Activated T-cell treated with anti-CD3 and anti-CD28 coated beads, Interleukin-2, amount 50 U/mL, for 72 hours (primary cell): ENCODE results near the gene SH3GLB2. TPM values are rescaled to one million over a fixed set of nuclear protein-coding genes. Genes with fewer than 3 reads are reported as not detected.

ENCODE experiments used
- ATAC-seq, 2 donors: fragments of 150-1000 bp; cut with Tn5 transposase; replicated peaks in 1 of 2; 2 replicates each; pipeline ENCODE4 v1.10.0; 2021; ENCODE audit warnings: moderate library complexity in 2 of 2, mild to moderate bottlenecking in 1 of 2
- DNase-seq, 2 donors: peaks; one replicate each; pipeline ENCODE4 v3.0.0; 2021 to 2022; ENCODE audit warnings: mixed read lengths in 1 of 2
- H3K27ac Mint-ChIP-seq: one replicate; pipeline ENCODE4 v1.8.0; 2022; ENCODE audit warnings: mild to moderate bottlenecking, moderate library complexity, mixed read lengths
- H3K27me3 Mint-ChIP-seq: one replicate; pipeline ENCODE4 v1.8.0; 2022; ENCODE audit warnings: low read depth, mixed read lengths
- H3K36me3 Mint-ChIP-seq, 2 donors: one replicate each; pipeline ENCODE4 v1.8.0; 2022; ENCODE audit warnings: mixed read lengths in 2 of 2, mild to moderate bottlenecking in 1 of 2; ENCODE audit not compliant: insufficient read depth in 2 of 2
- H3K4me1 Mint-ChIP-seq: one replicate; pipeline ENCODE4 v1.8.0; 2022; ENCODE audit warnings: low read depth, mixed read lengths
- H3K4me3 Mint-ChIP-seq, 2 donors: one replicate each; pipeline ENCODE4 v1.8.0; 2022; ENCODE audit warnings: mild to moderate bottlenecking in 2 of 2, mixed read lengths in 2 of 2, moderate library complexity in 2 of 2
- H3K9me3 Mint-ChIP-seq, 2 donors: one replicate each; pipeline ENCODE4 v1.8.0; 2022; ENCODE audit warnings: mixed read lengths in 2 of 2
- total RNA-seq, 2 donors: library from RNA; stranded (reverse); gene quantifications; one replicate each; pipeline ENCODE4 v1.2.3, GENCODE V29; 2022

Gene SH3GLB2
- total RNA-seq, 2 donors from 2014 or later = 41.3 to 41.8 TPM

- DNase-seq = no peak
- no peak for ATAC-seq
- H3K4me3 Mint-ChIP-seq = no peak overlapping the region
- peaks cover 23% of the 10 kb centered on the region for H3K4me1 Mint-ChIP-seq
- no peaks in the 10 kb centered on the region for H3K9me3 Mint-ChIP-seq
- H3K27me3 Mint-ChIP-seq = no peaks in the 10 kb centered on the region
- H3K36me3 Mint-ChIP-seq = peaks cover 0 to 1% of the 10 kb centered on the region in 2 donors
- H3K27ac Mint-ChIP-seq = no peak overlapping the region
Observed at GRCh38 chr9:129023036-129023907, 4.9 kb downstream of the SH3GLB2 start.

- no peak for ATAC-seq
- H3K9me3 Mint-ChIP-seq = no peaks in the 10 kb centered on the region
- peaks cover 17% of the 10 kb centered on the region for H3K4me1 Mint-ChIP-seq
- no peaks in the 10 kb centered on the region for H3K27me3 Mint-ChIP-seq
- H3K27ac Mint-ChIP-seq = no peak overlapping the region
- no peak for DNase-seq
- no peak overlapping the region for H3K4me3 Mint-ChIP-seq
- H3K36me3 Mint-ChIP-seq = peaks cover 0 to 1% of the 10 kb centered on the region in 2 donors
Observed at GRCh38 chr9:129022037-129022436, 6.1 kb downstream of the SH3GLB2 start.

- DNase-seq (no peak), ATAC-seq (no peak)
- Mint-ChIP-seq H3K27ac (no peak overlapping the region), H3K9me3 (no peaks in the 10 kb centered on the region), H3K36me3 (peaks cover 0 to 1% of the 10 kb centered on the region in 2 donors), H3K4me3 (no peak overlapping the region), H3K27me3 (no peaks in the 10 kb centered on the region), H3K4me1 (peaks cover 10% of the 10 kb centered on the region)
Observed at GRCh38 chr9:129021091-129021490, 7.0 kb downstream of the SH3GLB2 start.

- DNase-seq (no peak), ATAC-seq (no peak)
- Mint-ChIP-seq H3K4me1 (no peaks in the 10 kb centered on the region), H3K27me3 (no peaks in the 10 kb centered on the region), H3K27ac (no peak overlapping the region), H3K9me3 (no peaks in the 10 kb centered on the region), H3K36me3 (peaks cover 0 to 1% of the 10 kb centered on the region in 2 donors), H3K4me3 (no peak overlapping the region)
Observed at GRCh38 chr9:129014608-129015007, 13.5 kb downstream of the SH3GLB2 start.

GRCh38 chr9:129014124-129014523, 14.0 kb downstream of the SH3GLB2 start:
- Mint-ChIP-seq H3K4me3 (no peak overlapping the region), H3K27me3 (no peaks in the 10 kb centered on the region), H3K9me3 (no peaks in the 10 kb centered on the region), H3K36me3 (peaks cover 0 to 1% of the 10 kb centered on the region in 2 donors), H3K27ac (no peak overlapping the region), H3K4me1 (no peaks in the 10 kb centered on the region)
- ATAC-seq (no peak), DNase-seq (no peak)

GRCh38 chr9:129013674-129014073, 14.5 kb downstream of the SH3GLB2 start:
- peak in 1 of 2 donors; percentile 5 for ATAC-seq
- H3K36me3 Mint-ChIP-seq = peaks cover 0 to 1% of the 10 kb centered on the region in 2 donors
- no peaks in the 10 kb centered on the region for H3K4me1 Mint-ChIP-seq

GRCh38 chr9:129012893-129013448, 15.2 kb downstream of the SH3GLB2 start:
- Mint-ChIP-seq H3K36me3 (peaks cover 0 to 1% of the 10 kb centered on the region in 2 donors), H3K4me1 (no peaks in the 10 kb centered on the region), H3K9me3 (no peaks in the 10 kb centered on the region), H3K27me3 (no peaks in the 10 kb centered on the region), H3K27ac (no peak overlapping the region), H3K4me3 (no peak overlapping the region)
- DNase-seq (no peak), ATAC-seq (peak in 1 of 2 donors; percentile 18)

More at GRCh38 chr9:129013674-129014073, 14.5 kb downstream of the SH3GLB2 start:
- Mint-ChIP-seq H3K9me3 (no peaks in the 10 kb centered on the region), H3K4me3 (no peak overlapping the region), H3K27me3 (no peaks in the 10 kb centered on the region), H3K27ac (no peak overlapping the region)
- no peak for DNase-seq

- Mint-ChIP-seq H3K36me3 (peaks cover 0 to 1% of the 10 kb centered on the region in 2 donors), H3K4me1 (no peaks in the 10 kb centered on the region), H3K9me3 (no peaks in the 10 kb centered on the region), H3K27me3 (no peaks in the 10 kb centered on the region), H3K4me3 (no peak overlapping the region), H3K27ac (no peak overlapping the region)
- ATAC-seq (no peak), DNase-seq (no peak)
Observed at GRCh38 chr9:129012343-129012742, 15.8 kb downstream of the SH3GLB2 start.

GRCh38 chr9:129011761-129012181, 16.4 kb downstream of the SH3GLB2 start:
- no peaks in the 10 kb centered on the region for H3K9me3 Mint-ChIP-seq
- no peak for DNase-seq
- H3K4me1 Mint-ChIP-seq = no peaks in the 10 kb centered on the region
- H3K27me3 Mint-ChIP-seq = no peaks in the 10 kb centered on the region
- H3K4me3 Mint-ChIP-seq = no peak overlapping the region
- no peak overlapping the region for H3K27ac Mint-ChIP-seq
- H3K36me3 Mint-ChIP-seq = peaks cover 0 to 1% of the 10 kb centered on the region in 2 donors
- ATAC-seq = no peak

- Mint-ChIP-seq H3K9me3 (no peaks in the 10 kb centered on the region), H3K27ac (no peak overlapping the region), H3K27me3 (no peaks in the 10 kb centered on the region), H3K4me3 (no peak overlapping the region), H3K36me3 (peaks cover 0 to 4% of the 10 kb centered on the region in 2 donors), H3K4me1 (no peaks in the 10 kb centered on the region)
- ATAC-seq (no peak), DNase-seq (no peak)
Observed at GRCh38 chr9:129011170-129011569, 17.0 kb downstream of the SH3GLB2 start.

GRCh38 chr9:129010267-129010975, 17.7 kb downstream of the SH3GLB2 start:
- Mint-ChIP-seq H3K27me3 (no peaks in the 10 kb centered on the region), H3K36me3 (peaks cover 0 to 4% of the 10 kb centered on the region in 2 donors), H3K27ac (no peak overlapping the region), H3K4me1 (no peaks in the 10 kb centered on the region), H3K9me3 (no peaks in the 10 kb centered on the region), H3K4me3 (no peak overlapping the region)
- DNase-seq (no peak), ATAC-seq (no peak)

GRCh38 chr9:129009584-129010141, 18.5 kb downstream of the SH3GLB2 start:
- no peaks in the 10 kb centered on the region for H3K9me3 Mint-ChIP-seq

More at GRCh38 chr9:129009584-129010141, 18.5 kb downstream of the SH3GLB2 start:
- H3K4me3 Mint-ChIP-seq = no peak overlapping the region
- no peak overlapping the region for H3K27ac Mint-ChIP-seq
- no peak for ATAC-seq
- H3K4me1 Mint-ChIP-seq = no peaks in the 10 kb centered on the region
- H3K36me3 Mint-ChIP-seq = peaks cover 0 to 3% of the 10 kb centered on the region in 2 donors
- H3K27me3 Mint-ChIP-seq = no peaks in the 10 kb centered on the region
- no peak for DNase-seq
